Sigmoid colon (tissue), 7 donors: ENCODE measurements around the gene RPAP3. TPM values are rescaled to one million over a fixed set of nuclear protein-coding genes. Genes with fewer than 3 reads are reported as not detected.

ENCODE experiments used
- DNase-seq: peaks from one replicate; pipeline ENCODE4 v3.0.0-alpha.2; 2019
- H3K27ac ChIP-seq, 4 donors: fragments of 200-600 bp; sonication (generic); one replicate each; pipeline ENCODE4 v1.5.1; 2016 to 2019; ENCODE audit warnings: mild to moderate bottlenecking in 1 of 4
- H3K27me3 ChIP-seq, 3 donors: fragments of 200-600 bp; sonication (generic); one replicate each; pipeline ENCODE4 v1.5.1; 2019; ENCODE audit warnings: mild to moderate bottlenecking in 1 of 3
- H3K36me3 ChIP-seq, 4 donors: fragments of 200-600 bp; sonication (generic); one replicate each; pipeline ENCODE4 v1.5.1; 2016 to 2019
- H3K4me1 ChIP-seq, 4 donors: fragments of 200-600 bp; sonication (generic); one replicate each; pipeline ENCODE4 v1.5.1; 2017 to 2019
- H3K4me3 ChIP-seq, 4 donors: fragments of 200-600 bp; sonication (generic); one replicate each; pipeline ENCODE4 v1.5.1; 2017 to 2019; ENCODE audit warnings: mild to moderate bottlenecking in 2 of 4, moderate library complexity in 1 of 4
- H3K9me3 ChIP-seq, 4 donors: fragments of 200-600 bp in 3 of 4; sonication (generic) in 3 of 4; one replicate each; pipeline versions ENCODE4 v1.5.1 to v1.6.1; 2013 to 2019
- CTCF ChIP-seq, 4 experiments: fragments of 450-650 bp in 3 of 4; fragments of 200-600 bp in 1 of 4; IDR thresholded peaks; one replicate each; pipeline ENCODE4 v1.5.1; 2016 to 2019; ENCODE audit warnings: antibody characterized with exemption in 4 of 4, mild to moderate bottlenecking in 3 of 4, moderate library complexity in 2 of 4
- EP300 ChIP-seq, 4 donors: sonication (generic); formaldehyde crosslinking; IDR thresholded peaks; one replicate each; pipeline ENCODE4 v1.6.1; 2017; ENCODE audit warnings: antibody characterized with exemption in 4 of 4
- POLR2A ChIP-seq, 2 donors: fragments of 450-650 bp; IDR thresholded peaks; one replicate each; pipeline ENCODE4 v1.6.1; 2016; ENCODE audit warnings: antibody characterized with exemption in 2 of 2, mild to moderate bottlenecking in 2 of 2, moderate library complexity in 2 of 2
- POLR2AphosphoS5 ChIP-seq, 4 donors: sonication (generic); formaldehyde crosslinking; IDR thresholded peaks; one replicate each; pipeline ENCODE4 v1.6.1; 2017; ENCODE audit warnings: antibody characterized with exemption in 4 of 4
- WGBS, 2 donors: extraction: QIAGEN DNeasy Blood & Tissue Kit; methylation state at CpG; one replicate each; pipeline ENCODE4 v1.1.7; 2013; 5-methylcytosine and 5-hydroxymethylcytosine counted together
- intact Hi-C: fragments of 100-400 bp; cut with DNase I; formaldehyde crosslinking; loops from one replicate; pipeline ENCODE4 v1.15.1; 2023
- polyA plus RNA-seq, 3 donors: library from polyadenylated mRNA; stranded (reverse); fragments of 200-250 nt; gene quantifications; one replicate each; pipeline ENCODE4 v1.2.3, GENCODE V29; 2013
- total RNA-seq, 4 donors: library from RNA; depleted of rRNA; stranded (reverse); fragments of >200 nt; gene quantifications; one replicate each; pipeline ENCODE4 v1.1.0, GENCODE V29; 2016
- donor health status: healthy with polysubstance abuse.
- donor health status: Bipolar disorder and iron deficiency.
- donor health status: healthy.

The RPAP3 gene
- total and polyA plus RNA-seq, 7 donors, result 6.7 to 29.3 (median 21.0) TPM

- peak in 1 of 4 donors; percentile 11 for TF ChIP-seq POLR2AphosphoS5 (IDR thresholded peaks at IDR 0.05)
- no peak for TF ChIP-seq POLR2A (IDR thresholded peaks at IDR 0.05)
- DNase-seq, result no peak
- Histone ChIP-seq H3K4me1 (no peaks in the 10 kb centered on the region), H3K36me3 (no peaks in the 10 kb centered on the region), H3K4me3 (no peak overlapping the region), H3K9me3 (peaks cover 0 to 8% (median 3%) of the 10 kb centered on the region in 4 donors), H3K27me3 (no peaks in the 10 kb centered on the region), H3K27ac (no peak overlapping the region)
- intact Hi-C loops, result no loop called here
- WGBS, 2 donors, result 71 to 74% methylated on average over 16 of the region's 16 CpGs
These were observed 71.7 kb downstream of the RPAP3 start for GRCh38 chr12:47634127-47634526.

DNA sequence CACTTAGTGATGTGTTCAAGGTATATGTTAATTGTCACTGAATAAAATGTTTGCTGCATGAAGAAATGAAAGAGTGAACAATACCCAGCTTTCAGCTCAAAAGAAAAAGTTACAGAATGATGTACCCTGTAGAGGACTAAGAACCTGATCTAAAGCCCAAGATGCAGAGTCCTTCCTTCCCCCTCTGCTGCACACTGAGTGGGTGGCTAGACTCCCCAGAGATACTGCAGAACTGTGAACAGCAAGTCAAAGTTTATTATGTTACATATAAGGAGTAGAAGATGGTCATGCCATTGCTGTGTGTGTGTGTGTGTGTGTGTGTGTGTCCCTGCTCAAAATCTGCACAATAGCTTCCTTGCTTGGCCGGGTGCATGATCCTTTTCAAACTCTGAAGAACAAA, 83.9 kb downstream of the RPAP3 start:
- Histone ChIP-seq H3K36me3 (no peaks in the 10 kb centered on the region), H3K27ac (no peak overlapping the region), H3K9me3 (no peaks in the 10 kb centered on the region), H3K4me1 (no peaks in the 10 kb centered on the region), H3K27me3 (no peaks in the 10 kb centered on the region), H3K4me3 (no peak overlapping the region)
- intact Hi-C loops, result no loop called here
- WGBS, 2 donors, result 80 to 87% methylated on average over 1 of the region's 1 CpG
- TF ChIP-seq EP300 (IDR thresholded peaks at IDR 0.05) (no peak), POLR2AphosphoS5 (IDR thresholded peaks at IDR 0.05) (no peak)
- DNase-seq, result no peak

DNA sequence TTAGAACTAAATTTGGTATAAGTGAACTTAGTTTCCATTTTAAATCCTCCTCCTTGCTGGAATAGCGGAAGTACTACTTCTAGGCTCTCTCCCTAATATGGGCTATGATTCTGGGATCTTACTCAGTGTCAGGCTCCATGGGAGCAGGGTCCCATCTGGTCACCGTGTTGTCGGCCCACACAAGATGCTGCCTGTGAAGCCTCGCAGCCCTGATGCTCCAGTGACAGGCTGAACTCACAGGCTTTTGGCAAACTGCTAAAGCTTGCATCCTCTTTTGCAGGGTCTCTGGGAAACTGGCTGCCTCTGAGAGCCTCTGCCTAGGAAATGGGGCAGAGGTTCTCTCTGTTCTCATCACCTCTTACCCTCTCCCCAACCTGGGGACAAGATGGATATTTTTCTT, 88.4 kb downstream of the RPAP3 start:
- H3K4me3 ChIP-seq, result no peak overlapping the region
- H3K9me3 ChIP-seq, result peaks cover 0 to 8% (median 0%) of the 10 kb centered on the region in 4 donors
- no peak for TF ChIP-seq POLR2AphosphoS5 (IDR thresholded peaks at IDR 0.05)
- TF ChIP-seq EP300 (IDR thresholded peaks at IDR 0.05), result no peak
- no peak for TF ChIP-seq CTCF (IDR thresholded peaks at IDR 0.05)
- TF ChIP-seq POLR2A (IDR thresholded peaks at IDR 0.05), result no peak
- 78 to 90% methylated on average over 4 of the region's 4 CpGs for WGBS, 2 donors
- no peak for DNase-seq
- no peak overlapping the region for H3K27ac ChIP-seq
- intact Hi-C loops, result no loop called here
- no peaks in the 10 kb centered on the region for H3K36me3 ChIP-seq
- H3K27me3 ChIP-seq, result no peaks in the 10 kb centered on the region
- H3K4me1 ChIP-seq, result no peaks in the 10 kb centered on the region

DNA sequence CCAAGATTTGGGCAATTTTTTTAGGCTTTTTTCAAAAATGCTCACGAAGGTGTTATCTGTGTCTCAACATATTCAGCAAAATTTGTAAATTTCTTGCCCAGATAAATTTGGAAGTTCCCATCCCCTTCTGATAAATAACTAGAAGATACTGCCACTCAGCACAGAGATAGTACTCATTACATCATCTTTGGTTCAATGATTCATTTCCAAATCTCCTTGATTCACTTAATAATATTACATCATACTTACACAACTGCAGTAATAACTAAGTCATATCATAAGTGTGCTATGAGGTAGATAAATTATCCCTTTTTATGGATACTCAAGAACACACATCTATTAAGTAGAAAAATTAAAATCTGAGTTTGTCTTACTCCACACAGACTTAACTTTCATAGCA, 89.4 kb downstream of the RPAP3 start:
- 90 to 95% methylated on average over 1 of the region's 1 CpG for WGBS, 2 donors
- H3K27ac ChIP-seq, result no peak overlapping the region
- peaks cover 0 to 9% (median 0%) of the 10 kb centered on the region in 4 donors for H3K9me3 ChIP-seq
- H3K4me3 ChIP-seq, result no peak overlapping the region
- intact Hi-C loops, result no loop called here
- H3K36me3 ChIP-seq, result no peaks in the 10 kb centered on the region
- H3K27me3 ChIP-seq, result no peaks in the 10 kb centered on the region
- TF ChIP-seq EP300 (IDR thresholded peaks at IDR 0.05) (no peak), CTCF (IDR thresholded peaks at IDR 0.05) (no peak), POLR2AphosphoS5 (IDR thresholded peaks at IDR 0.05) (no peak), POLR2A (IDR thresholded peaks at IDR 0.05) (no peak)
- no peak for DNase-seq
- no peaks in the 10 kb centered on the region for H3K4me1 ChIP-seq

GRCh38 chr12:47615711-47616110, 90.1 kb downstream of the RPAP3 start:
- H3K4me3 ChIP-seq, result no peak overlapping the region
- peaks cover 0 to 6% (median 0%) of the 10 kb centered on the region in 4 donors for H3K4me1 ChIP-seq
- no peak for DNase-seq
- H3K27ac ChIP-seq, result no peak overlapping the region
- intact Hi-C loops, result no loop called here
- TF ChIP-seq POLR2A (IDR thresholded peaks at IDR 0.05) (no peak), POLR2AphosphoS5 (IDR thresholded peaks at IDR 0.05) (no peak), CTCF (IDR thresholded peaks at IDR 0.05) (no peak)
- H3K36me3 ChIP-seq, result no peaks in the 10 kb centered on the region
- H3K9me3 ChIP-seq, result peaks cover 0 to 9% (median 0%) of the 10 kb centered on the region in 4 donors
- no peaks in the 10 kb centered on the region for H3K27me3 ChIP-seq

DNA sequence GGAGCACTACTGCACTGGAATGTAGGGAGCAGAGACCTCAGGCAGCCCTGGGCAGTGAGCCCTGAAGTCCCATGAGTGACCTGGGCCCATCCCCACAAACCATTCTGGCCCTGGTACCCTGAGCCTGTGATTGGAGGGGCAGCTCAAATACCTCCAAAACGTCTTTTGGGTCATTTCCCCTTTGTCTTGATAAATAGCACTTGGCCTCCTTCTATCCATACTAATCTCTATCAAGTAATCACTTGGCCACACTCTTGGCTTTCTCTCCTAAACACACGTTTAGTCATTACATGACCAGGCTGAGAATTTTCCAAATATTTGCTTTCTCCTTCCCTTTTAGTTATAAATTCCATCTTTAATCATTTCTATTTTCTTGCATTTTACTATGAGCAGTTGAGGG, 91.3 kb downstream of the RPAP3 start:
- Histone ChIP-seq H3K36me3 (no peaks in the 10 kb centered on the region), H3K4me3 (no peak overlapping the region), H3K27ac (no peak overlapping the region), H3K27me3 (no peaks in the 10 kb centered on the region), H3K4me1 (peaks cover 0 to 7% (median 0%) of the 10 kb centered on the region in 4 donors), H3K9me3 (peaks cover 0 to 9% (median 0%) of the 10 kb centered on the region in 4 donors)
- WGBS, 2 donors, result 45 to 59% methylated on average over 2 of the region's 2 CpGs
- DNase-seq, result no peak
- TF ChIP-seq POLR2A (IDR thresholded peaks at IDR 0.05), result no peak
- no peak for TF ChIP-seq POLR2AphosphoS5 (IDR thresholded peaks at IDR 0.05)
- TF ChIP-seq CTCF (IDR thresholded peaks at IDR 0.05), result no peak
- no peak for TF ChIP-seq EP300 (IDR thresholded peaks at IDR 0.05)
- intact Hi-C loops, result no loop called here
